Measurements from ENCODE around the gene NXPH1.
"Not testable (repeated sequence)": the region's sequence is repeated elsewhere in the genome, so short reads cannot be mapped to it uniquely, and the experiment has no call there.

NXPH1 gene

GRCh38 chr7:8719102-8719501 lies 285.7 kb downstream of the NXPH1 start:
- DNase-seq (ENCODE audit: low spot score): no peak

- DNase-seq (ENCODE audit: low spot score): peak; percentile 62
Measured at GRCh38 chr7:8724080-8724718, 290.8 kb downstream of the NXPH1 start.

- DNase-seq (ENCODE audit: low spot score): not testable (repeated sequence)
Measured at GRCh38 chr7:8731756-8732155, 298.3 kb downstream of the NXPH1 start.

GRCh38 chr7:8739837-8740236 lies 306.4 kb downstream of the NXPH1 start:
- no peak for DNase-seq (ENCODE audit: low spot score)

- no peak for DNase-seq (ENCODE audit: low spot score)
Measured at GRCh38 chr7:8742837-8743236, 309.4 kb downstream of the NXPH1 start.

- no peak for DNase-seq (ENCODE audit: low spot score)
Measured at GRCh38 chr7:8747338-8747737, 313.9 kb downstream of the NXPH1 start.

- DNase-seq (ENCODE audit: low spot score): no peak
Measured at GRCh38 chr7:8751557-8752231, 318.3 kb downstream of the NXPH1 start.

- DNase-seq (ENCODE audit: low spot score): no peak
Measured at GRCh38 chr7:8753355-8753754, 319.9 kb downstream of the NXPH1 start.

GRCh38 chr7:8761731-8762130 lies 328.3 kb downstream of the NXPH1 start:
- DNase-seq (ENCODE audit: low spot score): no peak

- DNase-seq (ENCODE audit: low spot score): no peak
Measured at GRCh38 chr7:8762803-8763202, 329.4 kb downstream of the NXPH1 start.

- DNase-seq (ENCODE audit: low spot score): no peak
Measured at GRCh38 chr7:8765374-8765773, 332.0 kb downstream of the NXPH1 start.

GRCh38 chr7:8773518-8773917 lies 340.1 kb downstream of the NXPH1 start:
- DNase-seq (ENCODE audit: low spot score): no peak

GRCh38 chr7:8778459-8778858 lies 345.1 kb downstream of the NXPH1 start:
- DNase-seq (ENCODE audit: low spot score): no peak

GRCh38 chr7:8781166-8781565 lies 347.8 kb downstream of the NXPH1 start:
- no peak for DNase-seq (ENCODE audit: low spot score)

GRCh38 chr7:8783229-8783628 lies 349.8 kb downstream of the NXPH1 start:
- DNase-seq (ENCODE audit: low spot score): no peak

- DNase-seq (ENCODE audit: low spot score): no peak
Measured at GRCh38 chr7:8785081-8785480, 351.7 kb downstream of the NXPH1 start.

- DNase-seq (ENCODE audit: low spot score): no peak
Measured at GRCh38 chr7:8800986-8801385, 367.6 kb downstream of the NXPH1 start.
